ENCODE measurements around the gene SCYGR4. TPM values are rescaled to one million over a fixed set of nuclear protein-coding genes. Genes with fewer than 3 reads are reported as not detected.
A peak's percentile ranks its signal among the peaks of the same experiment; 100 is the strongest.

SCYGR4 gene
- polyA plus RNA-seq, 3 donors, result not detected

- Histone ChIP-seq H3K4me1 (ENCODE audit: control insufficient read depth in 1 of 2, insufficient read depth in 2 of 2, low read length in 2 of 2) (no peaks in the 10 kb centered on the region), H3K27ac (ENCODE audit: low read depth in 1 of 2, low read length in 2 of 2) (no peak overlapping the region), H3K27me3 (ENCODE audit: control insufficient read depth in 2 of 2, insufficient read depth in 2 of 2, low read length in 2 of 2) (peaks cover 0 to 2% of the 10 kb centered on the region in 2 donors), H4K20me1 (ENCODE audit: insufficient read depth, low read length) (no peaks in the 10 kb centered on the region), H3K9me3 (replicated peaks in 1 of 2; ENCODE audit: control insufficient read depth in 1 of 2, insufficient read depth in 1 of 2, low read length in 2 of 2) (no peaks in the 10 kb centered on the region), H3K79me2 (ENCODE audit: insufficient read depth, low read length) (no peaks in the 10 kb centered on the region), H3K4me3 (replicated peaks in 1 of 3; ENCODE audit: low read depth in 2 of 3, low read length in 3 of 3) (no peak overlapping the region), H3K9ac (ENCODE audit: insufficient read depth, low read length, poor library complexity, severe bottlenecking) (no peak overlapping the region), H3K36me3 (replicated peaks in 1 of 2; ENCODE audit: control insufficient read depth in 1 of 2, insufficient read depth in 2 of 2, low read length in 2 of 2) (no peaks in the 10 kb centered on the region), H2AFZ (ENCODE audit: insufficient read depth, low read depth, low read length, poor library complexity, severe bottlenecking) (no peak overlapping the region), H3K4me2 (replicated peaks; ENCODE audit: extremely low read depth, low read length, poor library complexity, severe bottlenecking) (no peak overlapping the region)
- Mint-ChIP-seq H3K4me1 (no peaks in the 10 kb centered on the region), H3K36me3 (no peaks in the 10 kb centered on the region), H3K27me3 (ENCODE audit: low read depth in 3 of 3) (peaks cover 0 to 10% (median 6%) of the 10 kb centered on the region in 3 donors), H3K4me3 (no peak overlapping the region), H3K27ac (peak overlapping the region in 1 of 7 donors; percentile 5), H3K9me3 (no peaks in the 10 kb centered on the region)
- DNase-seq, result no peak
- TF ChIP-seq CTCF (IDR thresholded peaks at IDR 0.05), result no peak
- no CpG with 5 or more reads among the region's 7 CpGs for WGBS (ENCODE audit: insufficient coverage)
- intact Hi-C loops (cut with micrococcal nuclease), result no loop called here
Observed at GRCh38 chr2:227661025-227661649, 43.8 kb downstream of the SCYGR4 start.

- no peak overlapping the region for H3K4me2 ChIP-seq (replicated peaks; ENCODE audit: extremely low read depth, low read length, poor library complexity, severe bottlenecking)
- H3K9me3 ChIP-seq (replicated peaks in 1 of 2; ENCODE audit: control insufficient read depth in 1 of 2, insufficient read depth in 1 of 2, low read length in 2 of 2), result no peaks in the 10 kb centered on the region
- H3K4me1 ChIP-seq (ENCODE audit: control insufficient read depth in 1 of 2, insufficient read depth in 2 of 2, low read length in 2 of 2), result no peaks in the 10 kb centered on the region
- intact Hi-C loops (cut with micrococcal nuclease), result no loop called here
- no peak overlapping the region for H3K27ac Mint-ChIP-seq
- no peak overlapping the region for H3K27ac ChIP-seq (ENCODE audit: low read depth in 1 of 2, low read length in 2 of 2)
- H3K27me3 ChIP-seq (ENCODE audit: control insufficient read depth in 2 of 2, insufficient read depth in 2 of 2, low read length in 2 of 2), result peaks cover 0 to 2% of the 10 kb centered on the region in 2 donors
- H2AFZ ChIP-seq (ENCODE audit: insufficient read depth, low read depth, low read length, poor library complexity, severe bottlenecking), result no peak overlapping the region
- no peaks in the 10 kb centered on the region for H3K36me3 ChIP-seq (replicated peaks in 1 of 2; ENCODE audit: control insufficient read depth in 1 of 2, insufficient read depth in 2 of 2, low read length in 2 of 2)
- no peak overlapping the region for H3K4me3 ChIP-seq (replicated peaks in 1 of 3; ENCODE audit: low read depth in 2 of 3, low read length in 3 of 3)
- no peak for DNase-seq
- no peak overlapping the region for H3K4me3 Mint-ChIP-seq
- no peak for TF ChIP-seq CTCF (IDR thresholded peaks at IDR 0.05)
- no peaks in the 10 kb centered on the region for H3K36me3 Mint-ChIP-seq
- no peak overlapping the region for H3K9ac ChIP-seq (ENCODE audit: insufficient read depth, low read length, poor library complexity, severe bottlenecking)
- 0% methylated on average over 3 of the region's 3 CpGs for WGBS (ENCODE audit: insufficient coverage)
- no peaks in the 10 kb centered on the region for H3K79me2 ChIP-seq (ENCODE audit: insufficient read depth, low read length)
- H3K4me1 Mint-ChIP-seq, result no peaks in the 10 kb centered on the region
- no peaks in the 10 kb centered on the region for H4K20me1 ChIP-seq (ENCODE audit: insufficient read depth, low read length)
- H3K27me3 Mint-ChIP-seq (ENCODE audit: low read depth in 3 of 3), result peaks cover 0 to 10% (median 5%) of the 10 kb centered on the region in 3 donors
- H3K9me3 Mint-ChIP-seq, result no peaks in the 10 kb centered on the region
Observed at GRCh38 chr2:227661827-227662226, 44.5 kb downstream of the SCYGR4 start.
